GM21526 (cell line): ENCODE data around the gene FUT3.

Source experiments
- ATAC-seq: cut with Tn5 transposase; IDR thresholded peaks from one replicate; pipeline ENCODE4 v1.9.1; 2021; ENCODE audit warnings: moderate library complexity; ENCODE audit not compliant: unreplicated experiment, low FRiP score

The FUT3 gene

DNA sequence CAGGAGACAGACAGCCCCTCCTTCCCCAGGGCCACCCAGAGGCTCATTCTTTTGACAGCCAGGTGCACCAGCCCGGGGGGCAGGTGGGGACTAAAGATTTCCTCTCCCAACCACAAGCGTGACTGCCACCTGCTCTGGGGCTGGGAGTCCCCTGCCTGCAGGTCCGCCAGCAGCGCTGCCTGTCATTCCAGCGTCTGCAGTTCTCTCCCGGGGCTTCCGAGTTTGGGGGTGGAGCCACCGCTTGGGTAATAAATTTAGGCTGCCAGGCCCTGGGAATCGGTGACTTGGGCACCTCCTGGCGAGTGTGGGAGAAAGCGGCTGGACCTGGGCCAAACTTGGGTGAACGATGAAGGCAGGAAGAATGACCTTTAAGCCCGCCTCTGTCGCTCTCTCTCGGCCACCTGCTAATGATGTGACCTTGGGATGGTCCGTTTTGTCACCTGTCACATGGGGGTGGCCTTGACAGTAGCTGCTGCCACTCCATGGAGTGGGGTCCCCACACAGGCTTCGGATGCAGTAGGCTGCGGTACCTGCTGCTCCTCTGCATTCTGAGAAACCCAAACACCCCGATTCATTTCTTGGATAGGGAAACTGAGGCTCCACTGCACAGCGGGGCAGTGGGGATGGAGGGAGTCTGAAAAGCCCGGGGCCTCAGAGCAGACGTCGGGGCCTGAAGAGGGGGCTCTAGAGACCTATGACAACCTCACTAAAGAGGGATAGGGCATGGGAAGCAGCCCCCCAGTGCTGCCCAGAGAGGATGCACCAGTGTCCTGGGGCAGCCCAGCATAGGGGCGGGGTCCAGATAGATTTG lies 24.5 kb downstream of the FUT3 start:
- ATAC-seq, result no peak

DNA sequence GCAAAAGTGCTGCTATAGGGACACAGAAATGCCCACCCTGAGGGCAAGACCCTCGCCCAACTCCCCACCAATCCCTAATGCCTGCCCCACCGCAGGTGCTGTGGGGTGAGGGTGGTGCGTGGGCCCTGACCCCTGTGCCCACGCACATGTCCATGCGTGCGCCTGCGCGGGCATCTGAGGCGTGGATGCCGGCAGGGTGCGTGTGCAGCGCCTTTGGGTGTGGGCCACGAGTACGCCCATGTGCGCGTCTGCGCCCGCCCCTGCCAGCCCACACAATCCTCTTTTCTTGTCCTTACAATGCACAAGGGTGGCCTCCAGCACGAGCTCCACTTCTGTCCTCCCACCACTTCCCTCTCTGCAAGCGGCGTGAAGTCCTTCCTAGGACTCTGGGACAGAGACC lies 26.1 kb downstream of the FUT3 start:
- no peak for ATAC-seq

DNA sequence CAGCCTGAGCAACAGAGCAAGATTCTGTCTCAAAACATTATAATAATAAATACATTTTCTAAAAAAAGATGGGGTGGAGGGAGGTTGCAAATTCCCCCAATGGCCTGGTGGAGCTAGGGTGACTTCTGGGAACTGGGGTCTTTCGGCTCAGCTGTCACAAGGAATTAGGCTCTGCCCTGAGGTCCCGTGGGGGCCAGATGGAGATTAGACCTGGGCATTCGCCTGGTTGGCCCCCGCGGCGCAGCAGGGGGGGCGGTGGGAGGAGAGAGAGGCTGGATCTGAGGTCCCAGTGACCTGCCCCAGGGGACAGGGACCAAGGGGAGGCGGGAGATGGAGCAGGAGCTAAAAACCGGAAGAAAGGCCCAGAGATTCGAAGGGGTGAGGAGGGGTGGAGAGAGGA lies 26.5 kb downstream of the FUT3 start:
- ATAC-seq, result no peak

- ATAC-seq, result no peak
These were observed 27.5 kb downstream of the FUT3 start for GRCh38 chr19:5823579-5824281.

DNA sequence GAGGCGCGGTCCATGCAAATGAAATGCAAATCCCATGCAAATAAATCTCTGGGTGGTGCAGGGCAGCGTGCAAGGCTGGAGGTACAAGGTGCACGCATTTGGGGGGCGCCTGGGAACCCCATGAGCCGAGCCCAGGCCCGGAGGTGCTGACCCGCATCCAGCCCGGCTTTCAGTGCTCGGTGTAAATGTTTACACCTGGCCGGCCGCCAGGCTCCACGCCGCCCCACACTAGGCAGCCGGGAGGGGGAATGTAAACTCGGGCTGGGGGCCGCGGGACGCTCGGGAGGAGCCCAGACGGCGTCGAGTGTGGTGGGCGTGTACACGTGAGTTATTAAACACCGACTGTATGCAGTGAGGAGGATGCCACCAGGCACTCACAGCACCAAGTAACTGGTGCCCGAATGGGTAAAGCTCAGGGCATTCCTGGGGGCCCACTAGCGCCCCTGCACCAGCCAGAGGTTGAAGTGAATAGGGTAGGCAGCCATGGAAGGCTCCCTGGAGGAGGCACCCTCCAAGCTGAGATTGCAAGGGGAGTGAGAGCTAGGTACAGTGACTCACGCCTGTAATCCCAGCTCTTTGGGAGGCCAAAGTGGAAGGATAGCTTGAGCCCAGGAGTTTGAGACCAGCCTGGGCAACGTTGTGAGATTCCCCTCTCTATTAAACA lies 28.9 kb downstream of the FUT3 start:
- no peak for ATAC-seq

DNA sequence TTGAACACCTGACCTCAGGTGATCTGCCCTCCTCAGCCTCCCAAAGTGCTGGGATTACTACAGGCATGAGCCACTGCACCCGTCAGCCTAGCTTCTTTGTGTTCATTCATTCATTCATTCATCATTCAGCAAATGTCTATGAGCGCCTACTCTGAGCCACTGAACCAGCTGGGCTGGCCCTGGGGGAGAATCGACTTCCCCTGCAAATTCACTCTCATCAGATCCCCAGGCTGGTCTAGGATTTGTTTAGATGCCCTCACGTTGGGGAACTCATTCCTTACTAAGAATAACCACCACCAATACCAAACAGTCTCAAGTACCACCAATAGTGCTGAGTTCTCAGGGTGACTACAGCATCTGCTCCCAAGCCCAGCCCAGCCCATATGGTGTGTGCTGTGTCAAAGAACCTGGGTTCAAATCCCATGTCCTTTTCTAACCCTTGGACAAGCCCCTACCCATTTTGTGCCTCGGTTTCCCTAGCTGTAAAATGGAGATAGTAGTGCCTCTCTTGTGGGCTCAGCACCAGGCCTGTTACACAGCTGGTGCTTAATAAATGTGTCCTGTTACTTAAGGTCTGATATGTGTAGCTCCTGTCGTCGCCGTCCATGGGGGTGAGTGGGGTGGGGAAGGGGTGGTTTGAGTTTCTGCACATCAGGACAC lies 29.6 kb downstream of the FUT3 start:
- no peak for ATAC-seq

GRCh38 chr19:5820785-5821184 lies 30.5 kb downstream of the FUT3 start:
- ATAC-seq, result no peak

- no peak for ATAC-seq
These were observed 32.7 kb downstream of the FUT3 start for GRCh38 chr19:5818594-5818993.

GRCh38 chr19:5817218-5817617 lies 34.0 kb downstream of the FUT3 start:
- ATAC-seq, result no peak

GRCh38 chr19:5814852-5815246 lies 36.4 kb downstream of the FUT3 start:
- no peak for ATAC-seq

- no peak for ATAC-seq
These were observed 37.0 kb downstream of the FUT3 start for GRCh38 chr19:5814123-5814851.

GRCh38 chr19:5811117-5811516 lies 40.1 kb downstream of the FUT3 start:
- no peak for ATAC-seq

DNA sequence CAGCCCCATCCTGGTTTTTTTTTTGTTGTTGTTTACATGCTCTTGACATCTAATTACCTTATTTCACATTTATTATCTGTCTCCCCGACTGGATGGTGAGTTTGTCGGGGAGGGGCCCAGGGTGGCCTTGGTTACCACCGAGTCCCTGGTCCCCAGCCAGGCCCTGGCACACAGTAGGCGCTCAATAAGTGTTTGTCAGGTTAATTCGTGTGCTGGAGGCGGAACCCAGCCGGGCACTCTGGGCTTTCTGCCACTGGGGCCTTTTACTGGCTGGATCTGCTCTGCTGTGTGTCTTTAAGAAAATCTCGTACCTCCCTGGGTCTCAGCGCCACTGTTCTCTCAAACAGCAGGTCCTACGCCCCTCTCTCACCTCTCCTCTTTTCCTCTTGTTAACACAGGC lies 41.8 kb downstream of the FUT3 start:
- no peak for ATAC-seq

- no peak for ATAC-seq
These were observed 42.2 kb downstream of the FUT3 start for GRCh38 chr19:5809053-5809452.

GRCh38 chr19:5808120-5808816 lies 43.0 kb downstream of the FUT3 start:
- no peak for ATAC-seq

DNA sequence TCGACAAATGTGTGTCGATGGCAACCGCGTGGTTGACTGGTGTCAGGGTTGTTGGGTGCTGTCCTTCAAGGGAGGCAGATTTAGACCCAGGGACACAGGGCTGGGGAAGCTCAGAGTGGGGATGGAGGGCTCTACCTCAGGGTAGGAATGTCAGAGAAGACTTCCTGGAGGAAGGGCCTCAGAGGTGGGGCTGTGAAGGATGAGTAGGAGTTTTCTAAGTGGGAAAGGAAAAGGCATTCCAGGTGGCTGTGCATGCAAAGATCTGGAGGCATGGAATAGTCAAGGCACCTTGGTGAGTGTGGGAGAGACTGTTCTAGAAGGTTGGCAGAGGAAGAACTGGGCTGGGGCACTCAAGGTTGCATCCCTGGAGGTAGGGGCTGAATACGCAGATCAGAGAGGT lies 44.3 kb downstream of the FUT3 start:
- ATAC-seq, result no peak

- no peak for ATAC-seq
These were observed 45.1 kb downstream of the FUT3 start for GRCh38 chr19:5806133-5806489.

- no peak for ATAC-seq
These were observed 45.7 kb downstream of the FUT3 start for GRCh38 chr19:5805462-5806132.
